Natural killer cell (primary cell): ENCODE measurements around the gene SF3A1. TPM values are rescaled to one million over a fixed set of nuclear protein-coding genes. Genes with fewer than 3 reads are reported as not detected.

ENCODE experiments used
- ATAC-seq, 3 donors: fragments of 150-1000 bp in 2 of 3; fragments of 200-7000 bp in 1 of 3; cut with Tn5 transposase; 1 replicate in 1 of 3; 2 replicates in 2 of 3; pipeline ENCODE4 v1.10.0; 2021; ENCODE audit warnings: mild to moderate bottlenecking in 2 of 3, moderate library complexity in 2 of 3
- DNase-seq, 2 donors: peaks; one replicate each; pipeline versions ENCODE4 v3.0.0 to v3.0.0-alpha.2; 2013 to 2021; ENCODE audit warnings: mixed read lengths in 1 of 2
- H3K27ac ChIP-seq: one replicate; pipeline ENCODE4 v1.5.1; 2013; ENCODE audit warnings: mild to moderate bottlenecking, low read length
- H3K27me3 ChIP-seq: one replicate; pipeline ENCODE4 v1.6.1; 2013; ENCODE audit warnings: low read length; ENCODE audit not compliant: control insufficient read depth, insufficient read depth
- H3K36me3 ChIP-seq: one replicate; pipeline ENCODE4 v1.6.1; 2013; ENCODE audit warnings: low read length; ENCODE audit not compliant: control insufficient read depth, insufficient read depth
- H3K4me1 ChIP-seq: one replicate; pipeline ENCODE4 v1.6.1; 2013; ENCODE audit warnings: low read length; ENCODE audit not compliant: control insufficient read depth, insufficient read depth
- H3K4me3 ChIP-seq: one replicate; pipeline ENCODE4 v1.5.1; 2013; ENCODE audit warnings: low read length
- H3K9me3 ChIP-seq: one replicate; pipeline ENCODE4 v1.6.1; 2013; ENCODE audit warnings: low read length; ENCODE audit not compliant: control insufficient read depth, insufficient read depth
- H3K27ac Mint-ChIP-seq, 2 donors: one replicate each; pipeline ENCODE4 v1.8.0; 2022; ENCODE audit warnings: mild to moderate bottlenecking in 2 of 2, mixed read lengths in 2 of 2, moderate library complexity in 1 of 2
- H3K27me3 Mint-ChIP-seq, 2 donors: one replicate each; pipeline ENCODE4 v1.8.0; 2022; ENCODE audit warnings: low read depth in 2 of 2, mixed read lengths in 2 of 2
- H3K36me3 Mint-ChIP-seq: one replicate; pipeline ENCODE4 v1.8.0; 2022; ENCODE audit warnings: mixed read lengths
- H3K4me1 Mint-ChIP-seq, 2 donors: one replicate each; pipeline ENCODE4 v1.8.0; 2022; ENCODE audit warnings: mixed read lengths in 2 of 2
- H3K4me3 Mint-ChIP-seq: one replicate; pipeline ENCODE4 v1.8.0; 2022; ENCODE audit warnings: mild to moderate bottlenecking, moderate library complexity, mixed read lengths
- H3K9me3 Mint-ChIP-seq, 2 donors: one replicate each; pipeline ENCODE4 v1.8.0; 2022; ENCODE audit warnings: mixed read lengths in 2 of 2
- WGBS: methylation state at CpG from one replicate; pipeline ENCODE4 v1.1.7; 2013; ENCODE audit warnings: missing lambda C conversion rate; ENCODE audit not compliant: insufficient coverage; 5-methylcytosine and 5-hydroxymethylcytosine counted together
- intact Hi-C: fragments of 100-400 bp; cut with micrococcal nuclease; formaldehyde crosslinking; loops from one replicate; pipeline ENCODE4 v1.14.2; 2022
- total RNA-seq, 4 donors: library from RNA; stranded (reverse); fragments of 120-200 nt in 1 of 4; gene quantifications; one replicate each; pipeline versions ENCODE4 v1.2.3 to v1.2.4, GENCODE V29; 2013 to 2022
- TF ChIP-seq, protein P1 (sequence below): fragments of 200-600 bp; IDR thresholded peaks from one replicate; pipeline ENCODE4 v1.8.0; 2022; ENCODE audit warnings: antibody characterized with exemption

Gene SF3A1
- total RNA-seq, 3 donors from 2014 or later (not counting 1 experiment from before 2014, with no cell fraction given), result 309 to 340 (median 319) TPM

DNA sequence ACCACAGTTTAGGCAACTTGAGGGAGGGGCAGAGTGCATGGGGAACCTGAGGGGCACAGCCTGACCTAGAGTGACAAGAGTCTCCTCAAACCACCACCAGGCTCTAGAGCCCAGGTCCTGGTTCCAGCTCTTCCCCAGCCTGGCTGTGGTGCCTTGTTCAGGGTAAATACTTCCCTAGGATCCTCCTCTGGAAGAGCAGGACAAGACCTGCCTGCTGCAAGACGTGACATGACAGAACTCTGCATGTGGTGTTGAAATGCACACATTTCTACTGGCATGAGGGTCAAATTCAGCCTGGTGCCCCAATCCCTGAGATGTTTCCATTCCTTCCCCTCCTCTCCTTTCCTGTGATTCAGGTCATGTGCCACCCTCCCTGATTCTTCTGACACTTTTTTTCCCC lies 43.5 kb upstream of the SF3A1 start:
- ATAC-seq, result no peak
- Mint-ChIP-seq H3K4me3 (no peak overlapping the region), H3K27ac (no peak overlapping the region), H3K4me1 (peaks cover 13 to 24% of the 10 kb centered on the region in 2 donors), H3K9me3 (no peaks in the 10 kb centered on the region), H3K36me3 (no peaks in the 10 kb centered on the region), H3K27me3 (peaks cover 32 to 33% of the 10 kb centered on the region in 2 donors)
- TF ChIP-seq, protein P1, sequence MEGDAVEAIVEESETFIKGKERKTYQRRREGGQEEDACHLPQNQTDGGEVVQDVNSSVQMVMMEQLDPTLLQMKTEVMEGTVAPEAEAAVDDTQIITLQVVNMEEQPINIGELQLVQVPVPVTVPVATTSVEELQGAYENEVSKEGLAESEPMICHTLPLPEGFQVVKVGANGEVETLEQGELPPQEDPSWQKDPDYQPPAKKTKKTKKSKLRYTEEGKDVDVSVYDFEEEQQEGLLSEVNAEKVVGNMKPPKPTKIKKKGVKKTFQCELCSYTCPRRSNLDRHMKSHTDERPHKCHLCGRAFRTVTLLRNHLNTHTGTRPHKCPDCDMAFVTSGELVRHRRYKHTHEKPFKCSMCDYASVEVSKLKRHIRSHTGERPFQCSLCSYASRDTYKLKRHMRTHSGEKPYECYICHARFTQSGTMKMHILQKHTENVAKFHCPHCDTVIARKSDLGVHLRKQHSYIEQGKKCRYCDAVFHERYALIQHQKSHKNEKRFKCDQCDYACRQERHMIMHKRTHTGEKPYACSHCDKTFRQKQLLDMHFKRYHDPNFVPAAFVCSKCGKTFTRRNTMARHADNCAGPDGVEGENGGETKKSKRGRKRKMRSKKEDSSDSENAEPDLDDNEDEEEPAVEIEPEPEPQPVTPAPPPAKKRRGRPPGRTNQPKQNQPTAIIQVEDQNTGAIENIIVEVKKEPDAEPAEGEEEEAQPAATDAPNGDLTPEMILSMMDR, result no peak
- Histone ChIP-seq H3K27ac (no peak overlapping the region), H3K4me1 (peaks cover 28% of the 10 kb centered on the region), H3K27me3 (peaks cover 28% of the 10 kb centered on the region), H3K4me3 (no peak overlapping the region), H3K9me3 (no peaks in the 10 kb centered on the region), H3K36me3 (no peaks in the 10 kb centered on the region)
- DNase-seq, result no peak
- intact Hi-C loops, result no loop called here
- 84% methylated on average over 1 of the region's 1 CpG for WGBS

DNA sequence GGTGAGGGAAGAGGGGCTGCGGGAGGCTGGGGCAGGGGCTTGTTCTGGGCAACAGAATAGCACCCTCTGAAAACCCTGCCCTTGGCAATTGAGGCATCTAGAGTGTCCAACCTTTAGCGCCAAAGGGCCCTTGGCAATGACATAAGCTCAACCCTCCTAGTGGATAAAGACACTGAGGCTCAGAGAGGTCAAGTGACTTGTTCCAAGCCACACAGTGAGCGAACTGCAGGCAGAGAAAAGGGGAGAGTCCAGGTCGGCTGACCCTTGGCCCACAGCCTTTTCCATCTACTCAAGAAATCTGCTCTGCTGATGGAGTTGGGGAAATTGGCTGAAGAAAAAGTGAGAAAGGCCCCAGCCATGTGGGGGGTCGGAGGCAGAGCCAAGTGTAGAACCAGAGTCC lies 43.0 kb upstream of the SF3A1 start:
- Mint-ChIP-seq H3K36me3 (no peaks in the 10 kb centered on the region), H3K9me3 (no peaks in the 10 kb centered on the region), H3K4me1 (peaks cover 13 to 24% of the 10 kb centered on the region in 2 donors), H3K4me3 (no peak overlapping the region), H3K27ac (no peak overlapping the region), H3K27me3 (peaks cover 36% of the 10 kb centered on the region in 2 donors)
- no peaks in the 10 kb centered on the region for H3K9me3 ChIP-seq
- no peaks in the 10 kb centered on the region for H3K36me3 ChIP-seq
- ATAC-seq (no peak), DNase-seq (no peak)
- H3K4me3 ChIP-seq, result no peak overlapping the region
- intact Hi-C loops, result no loop called here
- H3K4me1 ChIP-seq, result peaks cover 28% of the 10 kb centered on the region
- TF ChIP-seq, protein P1, result no peak
- 90% methylated on average over 4 of the region's 5 CpGs for WGBS
- no peak overlapping the region for H3K27ac ChIP-seq
- peaks cover 28% of the 10 kb centered on the region for H3K27me3 ChIP-seq

DNA sequence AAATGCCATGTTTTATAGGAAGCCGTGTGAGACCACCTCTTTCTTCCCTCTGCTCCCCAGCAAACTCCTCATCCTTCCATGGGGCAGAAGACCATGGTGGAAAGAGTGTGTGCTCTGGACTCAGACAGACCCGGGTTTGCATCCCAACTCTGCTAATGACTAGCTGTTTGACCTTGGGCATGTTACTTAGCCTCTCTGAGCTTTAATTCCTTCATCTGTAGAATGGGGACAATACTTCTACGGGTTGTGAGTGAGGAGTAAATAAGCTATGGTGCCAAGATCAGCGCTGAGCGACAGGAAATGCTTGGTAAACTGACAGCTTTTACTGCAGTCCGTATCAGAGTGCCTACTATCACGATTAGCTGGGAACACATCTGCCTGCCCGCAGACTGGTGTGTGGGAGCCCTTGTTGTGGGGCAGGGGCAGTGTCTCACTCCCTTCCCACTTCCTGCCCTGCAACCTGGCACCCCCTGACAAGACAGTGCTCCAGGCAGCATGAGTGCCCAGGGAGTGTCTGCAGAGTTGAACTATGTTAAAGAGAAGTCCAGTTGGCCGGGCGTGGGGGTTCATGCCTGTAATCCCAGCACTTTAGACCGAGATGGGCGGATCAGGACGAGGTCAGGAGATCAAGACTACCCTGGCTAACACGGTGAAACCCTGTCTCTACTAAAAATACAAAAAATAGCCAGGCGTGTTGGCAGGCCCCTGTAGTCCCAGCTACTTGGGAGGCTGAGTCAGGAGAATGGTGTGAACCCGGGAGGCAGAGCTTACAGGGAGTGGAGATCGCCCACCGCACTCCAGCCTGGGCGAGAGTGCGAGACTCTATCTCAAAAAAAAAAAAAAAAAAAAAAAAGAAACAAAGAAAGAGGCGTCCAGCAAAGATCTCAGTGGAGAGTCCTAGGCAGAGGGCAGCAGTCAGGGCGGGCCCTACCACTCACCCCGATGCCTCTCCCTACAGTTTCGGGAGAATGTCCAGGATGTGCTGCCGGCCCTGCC lies 42.3 kb upstream of the SF3A1 start:
- Mint-ChIP-seq H3K4me1 (peaks cover 13 to 24% of the 10 kb centered on the region in 2 donors), H3K36me3 (no peaks in the 10 kb centered on the region), H3K27ac (no peak overlapping the region), H3K9me3 (no peaks in the 10 kb centered on the region), H3K27me3 (peaks cover 38% of the 10 kb centered on the region in 2 donors), H3K4me3 (peak overlapping the region; percentile 40)
- Histone ChIP-seq H3K4me1 (peaks cover 28% of the 10 kb centered on the region), H3K9me3 (no peaks in the 10 kb centered on the region), H3K27me3 (peaks cover 28% of the 10 kb centered on the region), H3K4me3 (no peak overlapping the region), H3K36me3 (no peaks in the 10 kb centered on the region), H3K27ac (no peak overlapping the region)
- TF ChIP-seq, protein P1, result no peak
- peak in 1 of 2 donors; percentile 44 for DNase-seq
- ATAC-seq, result peak in 1 of 3 donors; percentile 24
- 73% methylated on average over 25 of the region's 25 CpGs for WGBS
- intact Hi-C loops, result no loop called here
